IPS-NIHi7 (cell line): Measurements from ENCODE around the gene DTL.

Source experiments
- DNase-seq: peaks from one replicate; pipeline ENCODE4 v3.0.0; 2012; ENCODE audit warnings: mixed read lengths; ENCODE audit errors: extremely low spot score

Gene DTL

DNA sequence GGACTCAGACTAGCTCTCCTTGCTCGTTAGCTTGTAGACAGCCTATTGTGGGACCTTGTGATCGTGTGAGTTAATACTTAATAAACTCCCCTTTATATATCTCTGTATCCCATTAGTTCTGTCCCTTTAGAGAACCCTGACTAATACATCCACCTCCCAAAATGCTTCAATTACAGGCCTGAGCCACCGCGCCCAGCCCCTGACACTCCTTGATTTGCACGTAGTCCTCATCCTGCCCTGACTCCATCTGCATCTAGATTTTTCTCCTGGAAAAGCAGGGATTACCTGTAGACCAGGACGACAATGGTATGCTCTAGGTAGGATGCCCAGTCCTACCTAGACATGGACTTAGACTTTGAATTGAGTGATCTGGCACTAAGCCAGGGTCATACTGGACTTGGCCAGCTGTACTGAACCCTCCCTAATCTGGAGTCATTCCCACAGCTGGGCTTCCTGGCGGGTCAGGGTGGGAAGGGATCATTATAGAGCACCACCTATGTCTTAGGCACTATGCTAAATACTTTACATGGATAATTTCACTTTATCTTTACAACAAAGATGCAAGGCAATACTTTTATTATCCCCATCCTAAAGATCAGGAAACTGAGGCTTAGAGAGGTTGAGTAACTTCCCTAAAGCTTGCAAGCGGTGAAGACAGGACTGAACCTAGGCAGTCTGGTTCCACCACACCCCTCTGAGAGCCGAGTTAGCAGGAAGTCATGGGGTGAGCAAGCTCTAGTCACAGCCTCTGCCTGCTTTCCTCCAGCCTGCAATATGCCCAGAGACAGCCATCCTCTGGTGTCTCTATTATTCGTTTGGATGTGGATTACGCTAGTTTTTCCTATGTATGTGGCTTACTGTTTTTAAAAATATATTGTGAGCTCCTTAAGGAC is 89.4 kb downstream of the DTL start:
- no peak for DNase-seq

DNA sequence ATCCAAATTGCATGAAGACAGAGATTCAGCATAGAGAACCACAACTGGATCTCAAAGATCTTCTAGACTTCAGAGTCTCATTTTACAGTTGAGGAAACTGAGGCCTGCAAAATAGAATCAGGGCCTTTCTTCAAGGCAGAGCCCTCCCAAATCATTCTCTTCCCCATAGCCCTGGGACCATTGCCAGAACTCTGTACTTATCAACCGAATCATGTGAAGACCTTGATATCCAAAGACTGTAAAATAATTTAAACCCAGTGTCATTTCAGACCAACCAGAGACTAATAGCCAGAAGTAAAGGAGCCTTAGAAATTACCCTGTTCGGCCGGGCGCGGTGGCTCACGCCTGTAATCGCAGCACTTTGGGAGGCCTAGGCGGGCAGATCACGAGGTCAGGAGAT is 90.1 kb downstream of the DTL start:
- no peak for DNase-seq

DNA sequence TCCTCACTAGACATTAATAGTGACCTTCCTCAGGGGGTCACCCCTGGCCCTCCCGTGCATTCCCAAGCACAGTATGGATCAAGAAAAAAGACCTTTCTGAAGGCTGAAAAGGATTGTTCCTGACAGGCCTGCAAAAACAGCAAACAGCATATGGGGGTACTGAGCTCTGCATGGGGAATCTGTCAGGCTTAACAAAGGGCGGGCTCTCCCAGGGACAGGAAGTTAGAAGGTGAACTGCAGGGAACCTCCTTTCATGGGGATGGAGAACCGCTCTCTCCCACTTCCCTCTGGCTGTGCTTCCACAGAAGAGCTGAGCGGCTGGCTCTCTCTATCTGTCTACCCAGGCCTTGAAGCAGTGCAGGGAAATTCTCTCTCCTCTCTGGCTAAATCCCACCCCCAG is 91.7 kb downstream of the DTL start:
- peak; percentile 62 for DNase-seq

DNA sequence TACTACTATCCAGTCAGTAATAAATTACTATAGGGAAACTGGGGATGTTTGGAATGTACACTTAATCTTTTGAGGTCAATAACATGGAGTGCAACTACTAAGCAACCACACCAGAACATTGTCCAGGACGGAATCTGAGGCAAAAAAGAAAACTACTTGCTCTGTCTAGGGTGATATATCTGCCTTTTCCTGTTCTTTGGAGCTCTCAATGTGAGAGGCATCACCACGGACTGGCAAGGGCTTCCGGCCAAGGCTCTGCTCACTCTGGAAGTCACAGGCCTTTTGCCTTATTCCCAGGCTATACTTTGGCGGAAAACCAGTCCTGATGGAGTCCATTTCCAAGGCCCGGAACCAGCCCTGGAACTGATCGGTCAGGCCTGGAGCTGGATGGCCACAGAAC is 94.2 kb downstream of the DTL start:
- DNase-seq, result no peak

DNA sequence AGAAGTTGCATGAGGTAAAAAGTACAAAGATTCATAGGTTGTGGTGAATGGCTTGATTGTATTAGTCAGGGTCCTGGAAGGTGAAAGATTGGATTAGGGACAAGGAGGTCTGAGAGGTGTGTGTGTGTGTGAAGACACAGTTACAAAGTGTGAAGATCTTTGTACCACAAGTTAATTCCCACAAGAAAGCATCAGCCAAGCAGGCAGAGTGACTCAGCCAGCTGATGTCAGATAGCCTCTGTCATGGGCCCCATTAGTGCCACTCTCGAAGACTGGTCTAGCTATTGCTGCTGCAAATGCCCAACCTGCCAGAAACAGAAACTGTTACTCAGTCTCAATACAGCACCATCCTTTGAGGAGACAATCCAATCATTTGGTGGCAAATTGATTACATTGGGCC is 96.5 kb downstream of the DTL start:
- DNase-seq, result no peak

DNA sequence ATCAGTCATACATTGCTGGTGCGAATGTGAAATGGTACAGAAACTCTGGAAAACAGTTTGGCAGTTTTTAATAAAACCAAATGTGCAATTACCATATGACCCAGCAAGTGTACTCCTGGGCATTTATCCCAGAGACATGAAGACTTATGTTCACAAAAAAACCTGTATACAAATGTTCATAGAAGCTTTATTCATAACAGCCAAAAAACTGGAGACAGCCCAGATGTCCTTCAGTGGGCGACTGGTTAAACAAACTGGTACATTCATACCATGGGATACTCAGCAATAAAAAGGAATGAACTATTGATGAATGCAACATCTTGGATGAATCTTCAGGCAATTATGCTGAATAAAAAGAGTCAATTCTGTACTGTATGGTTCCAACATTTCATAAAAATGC is 97.8 kb downstream of the DTL start:
- DNase-seq, result no peak

DNA sequence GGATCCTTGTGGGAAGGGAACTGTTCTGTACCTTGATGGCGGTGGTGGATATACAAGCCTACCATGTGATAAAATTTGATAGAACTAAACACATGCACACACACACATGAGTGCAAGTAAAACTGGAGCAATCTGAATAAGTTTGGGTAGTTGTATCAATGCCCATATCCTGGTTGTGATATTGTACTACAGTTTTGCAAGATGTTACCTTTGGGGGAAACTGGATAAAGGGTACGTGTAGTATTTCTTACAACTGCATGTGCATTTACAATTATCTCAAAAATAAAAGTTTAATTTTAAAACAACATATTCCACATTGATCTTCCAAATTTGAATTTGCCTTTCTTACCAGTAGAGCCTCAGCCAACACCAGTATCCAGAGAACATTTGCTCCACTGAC is 99.6 kb downstream of the DTL start:
- DNase-seq, result no peak

DNA sequence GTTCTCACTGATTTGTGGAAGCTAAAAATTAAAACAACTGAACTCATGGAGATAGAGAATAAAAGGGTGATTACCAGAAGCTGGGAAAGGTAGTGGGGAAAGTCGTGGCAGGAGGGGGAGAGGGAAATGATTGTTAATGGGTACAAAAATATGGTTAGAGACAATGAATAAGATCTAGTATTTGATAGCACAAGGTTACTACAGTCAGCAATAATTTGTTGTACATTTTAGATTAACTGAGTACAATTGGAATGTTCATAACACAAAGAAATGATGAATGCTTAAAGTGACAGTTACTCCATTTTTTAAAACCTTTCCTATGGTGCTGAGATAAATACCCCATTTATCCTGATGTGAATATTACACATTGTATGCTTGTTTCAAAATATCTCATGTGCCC is 102.3 kb downstream of the DTL start:
- no peak for DNase-seq

DNA sequence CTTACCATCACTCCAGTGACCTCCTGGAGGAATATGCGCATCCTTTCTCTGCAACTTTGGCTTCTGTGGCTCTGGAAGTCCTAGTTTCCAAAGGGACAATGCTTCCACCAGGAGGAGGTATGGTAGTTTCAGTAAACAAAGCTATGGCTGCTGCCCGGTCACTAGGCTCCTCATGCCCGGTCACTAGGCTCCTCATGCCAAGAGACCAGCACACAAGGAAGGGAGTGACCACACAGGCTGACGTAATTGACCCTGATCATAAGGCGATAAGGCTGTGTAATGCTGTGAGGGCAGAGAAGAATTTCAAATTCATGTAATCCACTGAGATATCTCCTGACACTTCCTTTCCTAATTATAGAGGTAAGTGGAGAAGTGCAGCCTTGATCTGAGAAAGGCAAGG is 102.9 kb downstream of the DTL start:
- no peak for DNase-seq

DNA sequence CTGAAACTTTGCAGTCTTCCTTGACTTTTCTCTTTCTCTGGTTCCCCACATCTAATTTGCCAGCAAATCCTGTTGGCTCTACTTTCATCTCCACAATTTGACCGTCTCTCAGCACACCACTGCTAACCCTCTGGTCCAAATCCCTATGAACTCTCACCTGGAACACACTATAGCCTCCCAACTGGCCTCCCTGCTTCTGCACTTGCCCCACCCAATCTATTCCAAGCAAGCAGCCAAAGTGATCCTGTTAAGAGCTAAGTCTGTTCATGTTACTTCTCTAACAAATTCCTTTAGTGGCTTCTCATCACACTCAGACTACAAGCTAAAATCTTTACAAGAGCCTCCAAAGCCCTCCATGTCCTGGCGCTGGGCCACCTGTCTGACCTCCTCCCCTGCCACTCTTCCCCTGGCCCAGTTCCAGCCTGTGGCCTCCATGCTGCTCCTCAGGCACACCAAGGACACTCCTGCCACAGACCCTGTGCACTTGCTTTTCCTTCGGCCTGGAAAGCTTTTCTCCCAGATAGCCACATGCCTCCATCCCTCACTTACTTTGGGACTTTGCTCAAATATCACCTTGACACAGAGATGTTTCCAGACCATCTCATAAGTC is 104.1 kb downstream of the DTL start:
- no peak for DNase-seq

DNA sequence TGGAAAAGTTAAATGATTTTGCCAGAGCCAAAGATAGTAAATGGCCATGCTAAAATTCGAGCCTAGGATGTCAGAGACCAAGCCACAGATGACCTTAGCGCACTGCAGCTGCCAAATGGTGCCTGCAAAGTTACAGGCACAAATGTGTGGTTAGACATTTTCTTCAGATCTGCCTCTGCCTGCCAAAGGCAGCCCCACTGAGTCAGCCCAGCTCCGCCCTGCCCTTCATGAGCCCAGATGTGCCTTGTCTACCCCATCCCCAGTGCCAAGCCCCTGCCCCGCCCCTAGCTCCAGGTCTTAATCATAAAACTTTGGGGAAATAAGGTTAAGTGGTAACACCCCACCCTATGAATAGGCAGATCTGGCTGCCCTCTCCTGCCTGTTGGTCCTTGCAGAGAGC is 105.9 kb downstream of the DTL start:
- no peak for DNase-seq

DNA sequence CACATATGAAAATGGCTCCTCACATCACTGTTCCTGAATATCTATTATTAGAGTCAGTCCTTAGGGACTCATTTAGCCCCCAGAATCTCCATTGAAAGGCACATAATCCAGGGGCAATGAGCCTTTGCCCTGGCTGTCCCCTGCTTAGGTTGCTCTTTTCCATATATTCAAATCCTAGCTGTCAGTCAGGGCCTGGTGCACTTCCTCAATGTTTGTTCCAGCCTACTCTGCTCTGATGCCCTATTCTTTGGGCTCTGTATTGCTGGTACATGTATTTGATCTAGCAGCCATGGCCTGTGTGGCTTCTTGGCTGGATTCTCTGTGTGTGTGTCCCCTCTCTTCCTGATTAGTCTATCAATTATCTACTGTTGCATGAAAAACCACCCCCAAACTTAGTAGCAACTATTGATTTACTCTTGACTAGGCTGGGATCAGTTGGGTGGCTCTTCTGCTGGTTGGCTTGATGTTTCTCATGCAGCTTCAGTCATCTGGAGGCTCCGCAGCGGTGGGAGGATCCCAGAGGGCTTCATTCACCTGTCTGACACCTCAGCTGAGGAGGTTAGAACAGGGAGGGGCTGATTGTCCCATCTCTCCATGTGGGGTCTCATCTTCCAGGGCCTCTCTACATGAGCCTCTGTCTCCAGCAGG is 107.5 kb downstream of the DTL start:
- DNase-seq, result no peak

DNA sequence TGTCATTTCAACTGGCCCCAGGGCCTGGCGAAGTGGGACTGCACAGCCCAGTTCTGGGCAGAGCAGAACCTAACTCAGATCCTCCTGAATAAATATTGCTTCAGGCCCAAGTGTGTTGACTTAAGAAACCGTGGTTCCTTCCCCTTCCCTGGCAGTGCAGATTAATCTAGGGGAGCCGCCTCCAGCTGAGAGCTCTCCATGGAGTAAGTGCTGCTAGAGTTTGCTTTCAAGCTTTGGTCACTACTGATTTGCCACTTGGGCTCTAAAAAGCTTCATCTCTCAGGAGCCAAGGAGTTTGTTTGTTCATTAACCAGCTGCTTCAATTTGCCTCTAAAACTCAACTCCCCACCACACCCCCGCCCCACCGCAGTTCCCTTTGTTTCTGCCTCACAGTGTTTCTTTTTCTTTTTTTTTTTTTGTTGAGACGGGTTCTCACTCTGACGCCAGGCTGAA is 112.1 kb downstream of the DTL start:
- DNase-seq, result no peak

DNA sequence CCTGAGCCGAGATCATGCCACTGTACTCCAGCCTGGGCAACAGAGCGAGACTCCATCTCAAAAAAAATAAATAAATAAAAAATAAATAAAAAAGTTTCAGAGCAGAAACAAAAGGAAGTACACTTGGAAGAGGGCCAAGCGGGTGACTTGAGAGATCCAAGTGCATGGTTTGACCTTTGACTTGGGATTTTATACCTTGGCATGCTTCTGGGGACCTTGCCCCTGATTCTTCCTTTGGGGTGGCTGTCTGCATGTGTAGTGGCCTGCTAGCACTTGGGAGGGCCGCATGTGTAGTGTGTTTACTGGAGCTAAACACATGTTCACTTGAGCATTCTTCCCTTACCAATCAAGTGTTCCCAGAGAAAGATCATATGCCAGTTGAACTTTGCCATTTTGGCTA is 114.0 kb downstream of the DTL start:
- no peak for DNase-seq

DNA sequence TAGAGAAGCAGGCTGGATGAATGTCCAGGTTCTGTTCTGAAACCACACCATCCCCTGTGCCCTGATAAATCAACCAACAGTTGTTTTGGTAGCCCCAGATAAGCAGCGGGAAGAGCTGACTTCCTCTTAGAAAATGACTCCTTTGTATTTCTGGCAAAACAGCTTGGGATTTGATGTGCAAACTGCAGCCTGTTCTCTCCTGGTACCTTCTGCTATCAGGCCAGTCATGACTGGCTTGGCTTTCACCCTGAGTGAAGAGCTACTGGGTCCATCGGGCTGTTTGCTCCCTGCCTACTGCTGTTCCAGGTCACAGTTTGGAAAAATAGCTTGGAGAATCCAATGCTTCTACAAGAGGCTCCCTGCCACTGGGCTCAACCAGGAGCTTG is 116.8 kb downstream of the DTL start:
- DNase-seq, result no peak

DNA sequence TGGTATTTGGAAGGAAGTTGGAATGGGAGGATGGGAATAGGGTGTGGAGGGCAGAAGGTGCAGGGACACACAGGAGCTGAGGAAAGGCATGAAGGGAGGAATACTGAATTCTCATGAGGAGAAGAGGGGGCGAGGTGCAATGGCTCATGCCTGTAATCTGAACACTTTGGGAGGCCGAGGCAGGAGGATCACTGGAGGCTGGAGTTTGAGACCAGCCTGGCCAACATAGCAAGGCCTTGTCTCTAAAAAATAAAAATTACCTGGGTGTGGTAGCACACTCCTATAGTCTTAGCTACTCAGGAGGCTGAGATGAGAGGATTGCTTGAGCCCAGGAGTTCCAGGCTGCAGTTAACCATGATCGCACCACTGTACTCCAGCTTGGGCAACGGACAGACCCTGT is 117.3 kb downstream of the DTL start:
- DNase-seq, result no peak

DNA sequence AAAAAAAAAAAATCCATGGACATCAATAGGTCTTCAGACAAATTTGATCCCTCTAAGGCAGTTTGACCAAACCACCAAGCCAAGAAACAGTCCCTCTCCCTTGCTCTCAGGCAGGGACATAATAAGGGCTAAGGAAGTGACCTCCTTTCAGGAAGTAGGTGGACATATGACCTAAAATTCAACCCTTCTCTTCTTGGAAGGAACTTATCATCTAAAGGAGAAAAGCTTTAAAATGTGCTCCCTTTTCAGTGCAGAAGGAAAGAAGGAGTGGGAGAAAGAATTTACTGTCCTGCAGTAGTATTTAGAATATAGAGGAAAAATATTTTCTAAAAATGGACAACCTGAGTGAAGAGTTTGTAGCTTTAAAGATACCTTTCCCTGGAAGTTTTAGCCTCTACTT is 118.1 kb downstream of the DTL start:
- no peak for DNase-seq
